HG02642 (cell line): ENCODE data around the gene PCSK6.
A peak's percentile ranks its signal among the peaks of the same experiment; 100 is the strongest.

Source experiments
- ATAC-seq: cut with Tn5 transposase; IDR thresholded peaks from one replicate; pipeline ENCODE4 v1.9.1; 2021; ENCODE audit warnings: mild to moderate bottlenecking; ENCODE audit not compliant: unreplicated experiment, poor library complexity

PCSK6 gene

GRCh38 chr15:101269479-101270223, 219.9 kb downstream of the PCSK6 start:
- ATAC-seq = no peak

- no peak for ATAC-seq
Measured at GRCh38 chr15:101267320-101268104, 222.0 kb downstream of the PCSK6 start.

- ATAC-seq = no peak
Measured at GRCh38 chr15:101266787-101267186, 222.7 kb downstream of the PCSK6 start.

- no peak for ATAC-seq
Measured at GRCh38 chr15:101266034-101266433, 223.5 kb downstream of the PCSK6 start.

- no peak for ATAC-seq
Measured at GRCh38 chr15:101264911-101265641, 224.4 kb downstream of the PCSK6 start.

GRCh38 chr15:101264011-101264410, 225.5 kb downstream of the PCSK6 start:
- peak; percentile 54 for ATAC-seq

- no peak for ATAC-seq
Measured at GRCh38 chr15:101262551-101262950, 227.0 kb downstream of the PCSK6 start.

- no peak for ATAC-seq
Measured at GRCh38 chr15:101258238-101259144, 231.0 kb downstream of the PCSK6 start.

- no peak for ATAC-seq
Measured at GRCh38 chr15:101256757-101257156, 232.8 kb downstream of the PCSK6 start.

GRCh38 chr15:101255615-101256241, 233.8 kb downstream of the PCSK6 start:
- ATAC-seq = no peak

GRCh38 chr15:101255051-101255395, 234.5 kb downstream of the PCSK6 start:
- no peak for ATAC-seq

- no peak for ATAC-seq
Measured at GRCh38 chr15:101254157-101255050, 235.1 kb downstream of the PCSK6 start.
